ENCODE data around the gene FAM149B1.

FAM149B1 gene

DNA sequence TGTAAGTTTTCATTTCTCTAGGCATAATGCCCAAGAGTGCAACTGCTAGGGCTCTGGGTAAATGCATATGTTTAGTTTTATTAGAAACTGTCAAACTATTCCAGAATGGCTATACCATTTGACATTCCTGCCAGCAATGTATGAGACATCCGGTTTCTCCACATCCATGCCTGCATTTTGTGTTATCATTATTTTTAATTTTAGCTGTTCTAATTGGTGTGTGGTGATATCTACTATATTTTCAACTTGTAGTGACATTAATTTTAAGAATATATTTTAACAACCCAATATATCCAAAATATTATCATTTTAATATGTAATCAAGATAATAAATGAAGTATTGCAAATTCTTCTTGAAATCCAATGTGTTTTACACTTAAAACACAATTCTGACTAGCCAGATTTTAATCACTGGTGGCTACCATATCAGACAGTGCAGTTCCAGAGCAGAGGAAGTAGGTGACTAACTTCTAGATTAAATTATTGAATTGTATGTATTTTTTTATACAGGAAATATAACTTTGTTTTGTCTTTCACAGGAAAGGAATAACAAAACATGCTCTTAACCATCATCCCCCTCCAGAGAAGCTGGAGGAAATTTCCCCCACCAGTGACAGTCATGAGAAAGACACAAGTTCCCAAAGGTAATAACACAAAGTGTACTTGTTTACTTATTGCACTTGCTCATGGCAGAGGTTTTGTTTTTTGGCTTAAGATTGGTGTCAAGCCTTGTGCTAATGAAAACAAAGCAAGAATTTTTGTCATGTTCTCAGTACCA, 6.4 kb downstream of the FAM149B1 start:
- no peak for DNase-seq (ENCODE audit: low read depth)

DNA sequence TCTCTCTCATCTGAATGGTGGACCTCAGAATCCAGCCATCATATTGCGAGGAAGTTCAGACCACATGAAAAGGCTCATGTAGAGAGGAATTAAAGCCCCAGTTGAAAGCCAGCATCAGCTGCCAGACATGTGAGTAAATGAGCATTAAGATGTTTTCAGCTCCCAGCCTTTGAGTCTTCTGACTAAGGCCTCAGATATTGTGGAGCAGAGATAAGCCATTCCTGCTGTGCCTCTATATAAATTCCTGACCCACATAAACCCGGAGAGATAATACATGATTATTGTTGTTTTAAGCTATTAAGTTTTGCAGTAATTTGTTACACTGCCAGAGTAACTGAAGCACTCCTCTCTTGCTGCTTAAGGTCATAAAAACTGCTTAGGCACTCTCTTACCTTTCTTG, 14.6 kb downstream of the FAM149B1 start:
- no peak for DNase-seq (ENCODE audit: low read depth)

DNA sequence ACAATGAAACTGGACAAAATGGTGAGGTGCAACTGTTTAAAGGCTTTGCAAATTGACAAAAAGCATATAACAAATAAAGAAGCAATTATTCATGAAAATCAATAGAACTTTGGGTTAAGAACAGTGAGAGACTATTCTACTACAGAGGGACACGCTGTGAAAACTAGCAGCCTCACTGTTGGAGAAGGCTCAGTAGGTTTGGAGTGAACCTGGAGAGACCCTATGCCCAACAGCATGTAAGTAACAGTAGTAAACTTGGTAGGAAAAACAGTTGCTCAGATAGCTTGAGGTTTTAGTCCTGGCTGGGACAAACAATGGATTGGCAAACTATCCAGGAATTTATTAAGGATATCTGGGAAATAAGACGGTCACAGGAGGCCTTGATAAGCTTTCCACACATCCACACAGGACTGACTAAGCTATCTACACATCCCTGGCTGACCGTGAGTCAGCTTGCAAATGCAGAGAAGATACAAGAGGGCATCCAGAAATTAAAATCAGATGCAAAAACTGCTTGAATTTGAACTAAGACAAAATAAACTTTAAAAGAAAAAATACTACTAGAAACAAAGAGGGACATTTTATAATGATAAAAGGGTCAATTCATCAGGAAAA, 15.9 kb downstream of the FAM149B1 start:
- DNase-seq (ENCODE audit: low read depth): no peak

DNA sequence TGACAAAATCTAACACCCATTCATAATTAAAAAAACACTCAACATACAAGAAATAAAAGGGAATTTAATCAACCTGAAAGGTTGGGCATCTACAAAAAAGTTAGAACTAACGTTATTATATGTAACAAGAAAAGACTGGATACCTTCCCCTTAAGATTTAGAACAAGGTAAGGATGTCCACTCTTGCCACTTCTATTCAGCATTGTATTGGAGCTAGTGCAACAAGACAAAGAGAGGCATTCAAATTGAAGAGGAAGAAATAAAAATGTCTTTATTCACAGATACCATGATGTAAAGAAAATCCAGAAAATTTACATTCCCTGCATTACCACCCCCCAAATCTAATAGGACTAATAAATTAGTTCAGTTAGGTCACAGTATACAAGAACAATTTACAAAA, 18.3 kb downstream of the FAM149B1 start:
- no peak for DNase-seq (ENCODE audit: low read depth)

DNA sequence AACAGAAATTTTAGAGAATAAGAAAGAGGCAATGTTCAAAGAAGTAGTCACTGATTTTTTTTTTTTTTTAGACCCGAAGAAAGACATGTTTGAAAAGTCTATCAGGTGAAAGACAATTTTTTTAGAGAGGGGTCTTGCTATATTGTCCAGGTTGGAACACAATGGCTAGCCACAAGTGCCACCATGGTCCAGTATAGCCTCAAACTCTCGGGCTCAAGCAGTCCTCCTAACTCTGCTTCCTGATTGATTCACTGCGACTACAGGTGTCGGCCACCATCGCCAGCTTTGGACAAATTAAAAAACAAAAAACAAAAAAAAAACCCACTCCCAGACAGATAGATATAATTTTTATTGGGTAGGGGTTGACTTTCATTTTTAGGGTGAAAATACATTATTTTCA, 22.3 kb downstream of the FAM149B1 start:
- no peak for DNase-seq (ENCODE audit: low read depth)

GRCh38 chr10:73205081-73205480, 37.2 kb downstream of the FAM149B1 start:
- DNase-seq (ENCODE audit: low read depth): no peak

GRCh38 chr10:73205890-73206289, 38.0 kb downstream of the FAM149B1 start:
- no peak for DNase-seq (ENCODE audit: low read depth)

GRCh38 chr10:73206385-73206784, 38.5 kb downstream of the FAM149B1 start:
- DNase-seq (ENCODE audit: low read depth): no peak

DNA sequence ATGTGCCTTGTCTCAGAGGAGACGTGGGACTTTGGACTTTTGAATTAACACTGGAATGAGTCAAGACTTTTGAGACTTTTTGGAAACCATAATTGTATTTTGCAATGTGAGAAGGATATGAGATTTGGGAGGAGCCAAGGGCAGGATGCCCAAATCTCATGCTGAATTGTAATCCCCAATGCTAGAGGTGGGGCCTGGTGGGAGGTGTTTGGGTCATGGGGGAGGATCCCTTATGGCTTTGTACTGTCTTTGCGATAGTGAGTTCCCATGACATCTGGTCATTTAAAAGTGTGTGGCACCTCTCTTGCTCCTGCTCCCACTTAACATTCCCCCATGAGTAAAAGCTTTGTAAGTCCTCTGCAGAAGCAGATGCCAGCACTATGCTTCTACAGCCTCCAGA, 40.0 kb downstream of the FAM149B1 start:
- no peak for DNase-seq (ENCODE audit: low read depth)

GRCh38 chr10:73209705-73210104, 41.8 kb downstream of the FAM149B1 start:
- no peak for DNase-seq (ENCODE audit: low read depth)

DNA sequence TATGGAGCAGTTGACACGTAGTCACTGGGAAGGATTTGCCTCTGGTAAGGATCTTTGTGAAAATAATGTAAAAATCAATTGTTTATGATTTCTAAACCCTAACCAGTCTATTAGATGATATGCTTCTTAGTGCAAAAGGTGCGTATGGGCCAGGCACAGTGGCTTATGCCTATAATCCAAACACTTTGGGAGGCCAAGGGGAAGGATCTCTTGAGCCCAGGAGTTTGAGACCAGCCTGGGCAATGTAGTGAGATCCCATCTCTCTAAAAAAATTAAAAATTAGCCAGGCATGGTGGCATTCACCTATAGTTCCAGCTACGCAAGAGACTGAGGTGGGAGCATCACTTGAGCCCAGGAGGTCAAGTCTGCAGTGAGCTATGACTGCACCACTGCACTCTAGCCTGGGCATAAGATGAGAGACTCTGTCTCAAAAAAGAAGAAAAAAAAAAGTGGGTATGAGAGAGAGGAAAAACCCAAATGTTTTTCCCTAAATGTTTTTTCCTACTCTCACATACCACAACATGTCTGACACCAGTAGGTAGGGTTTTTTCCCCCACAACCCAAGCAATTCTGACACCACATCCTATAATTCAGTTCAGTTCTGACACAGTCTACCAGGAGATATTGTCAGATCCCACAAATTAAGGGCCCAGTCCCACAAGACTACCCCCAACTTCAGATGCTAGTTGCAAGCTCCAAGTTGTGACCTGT, 42.6 kb downstream of the FAM149B1 start:
- no peak for DNase-seq (ENCODE audit: low read depth)

DNA sequence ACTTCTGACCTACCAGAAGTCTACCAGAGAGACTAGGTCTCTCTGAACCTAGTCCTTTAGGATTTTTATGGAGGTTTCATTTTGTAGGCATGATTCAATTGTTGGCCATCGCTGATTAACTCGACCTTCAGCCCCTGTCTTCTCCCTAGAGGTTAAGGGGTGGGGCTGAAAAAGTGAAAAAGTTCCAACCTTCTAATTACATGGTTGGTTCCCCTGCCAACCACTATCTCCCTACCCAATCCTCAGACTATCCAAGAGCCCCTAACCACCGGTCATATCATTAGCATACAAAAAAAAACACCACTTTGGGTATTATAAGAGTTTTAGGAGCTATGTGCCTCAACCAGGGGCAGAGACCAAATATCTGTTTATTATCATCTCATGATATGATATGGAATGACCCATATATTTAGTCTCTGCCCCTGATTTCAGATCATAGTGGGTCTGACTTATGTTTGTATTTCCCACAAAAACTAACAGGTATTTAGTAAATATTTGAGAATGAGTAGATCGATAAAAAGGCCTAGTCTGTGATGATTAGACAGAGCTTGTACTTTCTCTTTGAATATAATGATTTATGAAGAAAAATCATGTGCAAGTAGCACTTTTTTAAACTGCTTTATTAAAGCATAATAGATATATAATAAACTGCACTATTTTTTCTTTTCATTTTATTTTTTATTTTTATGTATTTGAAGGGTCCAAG, 43.3 kb downstream of the FAM149B1 start:
- no peak for DNase-seq (ENCODE audit: low read depth)

DNA sequence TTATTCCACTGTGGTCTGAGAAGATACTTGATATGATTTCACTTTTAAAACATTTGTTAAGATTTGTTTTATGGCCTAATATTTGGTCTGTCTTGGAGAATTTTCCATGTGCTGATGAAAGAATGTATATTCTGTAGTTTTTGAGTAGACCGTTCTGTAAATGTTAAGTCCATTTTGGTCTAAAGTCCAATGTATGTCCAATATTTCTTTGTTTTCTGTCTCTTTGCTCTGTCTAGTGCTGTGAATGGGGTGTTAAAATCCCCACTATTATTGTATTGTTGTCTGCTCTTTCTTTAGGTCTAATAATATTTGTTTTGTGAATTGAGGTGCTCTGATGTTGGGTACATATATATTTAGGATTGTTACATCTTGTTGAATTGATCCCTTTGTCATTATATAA, 47.8 kb downstream of the FAM149B1 start:
- no peak for DNase-seq (ENCODE audit: low read depth)

- no peak for DNase-seq (ENCODE audit: low read depth)
These were observed 49.7 kb downstream of the FAM149B1 start for GRCh38 chr10:73217628-73218027.

DNA sequence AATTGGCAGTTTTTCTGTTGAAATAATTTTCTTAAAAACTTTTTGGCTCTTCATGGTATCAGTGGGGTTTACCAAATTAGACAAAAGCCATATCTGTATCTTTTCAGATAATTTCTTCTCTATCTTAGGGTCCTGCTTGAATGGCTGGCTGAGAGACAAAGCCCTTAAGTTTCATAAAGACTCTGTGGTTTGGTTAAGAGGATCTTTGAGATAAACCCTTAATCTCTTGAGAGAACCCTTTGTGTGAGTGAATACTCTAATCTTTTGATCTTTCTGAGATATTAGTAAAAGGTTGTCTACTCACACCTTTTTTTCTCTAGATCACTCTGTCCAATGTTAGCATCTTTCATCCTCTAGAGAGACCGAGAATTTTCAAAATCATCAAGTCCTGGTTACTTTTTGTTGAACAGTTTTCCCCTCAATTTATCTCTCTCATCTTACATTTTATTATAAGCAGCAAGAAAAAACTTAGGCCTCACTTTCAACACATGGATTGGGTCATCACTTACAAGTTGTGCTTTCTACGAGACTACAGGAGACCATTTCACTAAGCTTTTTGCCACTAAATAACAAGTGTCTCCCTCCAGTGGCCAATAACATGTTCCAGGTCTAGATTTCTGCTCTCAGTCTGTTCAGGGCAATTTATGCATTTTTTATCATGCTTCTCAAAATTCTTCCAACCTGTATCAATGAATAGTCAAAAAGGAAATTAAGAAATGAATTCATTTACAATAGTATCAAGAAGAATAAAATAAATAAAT, 50.7 kb downstream of the FAM149B1 start:
- no peak for DNase-seq (ENCODE audit: low read depth)

GRCh38 chr10:73219384-73219783, 51.5 kb downstream of the FAM149B1 start:
- DNase-seq (ENCODE audit: low read depth): no peak

DNA sequence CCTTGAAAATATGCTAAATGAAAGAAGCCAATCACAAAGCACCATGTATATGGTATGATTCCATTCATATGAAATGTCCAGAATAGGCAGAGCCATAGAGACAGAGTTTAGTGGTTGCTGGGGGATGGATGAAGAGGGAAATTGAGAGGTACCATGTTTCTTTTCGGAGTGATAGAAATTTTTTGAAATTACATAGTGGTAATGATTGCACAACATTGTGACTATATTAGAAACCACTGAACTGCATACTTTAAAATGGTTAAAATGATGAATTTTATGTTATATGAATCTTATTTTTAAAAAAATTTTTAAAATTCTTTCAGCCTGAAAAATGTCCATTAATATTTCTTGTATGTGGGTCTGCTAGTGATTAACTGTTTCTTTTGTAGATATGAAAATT, 53.1 kb downstream of the FAM149B1 start:
- no peak for DNase-seq (ENCODE audit: low read depth)

DNA sequence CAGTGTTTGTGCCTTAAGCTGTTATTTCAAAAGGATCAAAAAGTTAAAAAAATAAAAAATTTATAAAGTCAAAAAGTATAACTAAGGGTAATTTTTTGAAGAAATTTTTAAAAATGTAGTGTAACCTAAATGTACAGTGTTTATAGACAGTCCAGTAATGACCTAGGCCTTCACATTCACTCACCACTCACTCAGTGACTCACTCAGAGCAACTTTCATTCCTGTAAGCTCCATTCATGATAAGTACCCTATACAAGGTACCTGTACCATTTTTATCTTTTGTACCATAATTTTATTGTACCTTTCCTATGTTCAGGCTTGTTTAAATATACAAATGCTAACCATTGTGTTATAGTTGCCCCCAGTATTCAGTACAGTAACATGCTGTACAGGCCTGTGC, 57.6 kb downstream of the FAM149B1 start:
- DNase-seq (ENCODE audit: low read depth): no peak

GRCh38 chr10:73226663-73227062, 58.7 kb downstream of the FAM149B1 start:
- no peak for DNase-seq (ENCODE audit: low read depth)

DNA sequence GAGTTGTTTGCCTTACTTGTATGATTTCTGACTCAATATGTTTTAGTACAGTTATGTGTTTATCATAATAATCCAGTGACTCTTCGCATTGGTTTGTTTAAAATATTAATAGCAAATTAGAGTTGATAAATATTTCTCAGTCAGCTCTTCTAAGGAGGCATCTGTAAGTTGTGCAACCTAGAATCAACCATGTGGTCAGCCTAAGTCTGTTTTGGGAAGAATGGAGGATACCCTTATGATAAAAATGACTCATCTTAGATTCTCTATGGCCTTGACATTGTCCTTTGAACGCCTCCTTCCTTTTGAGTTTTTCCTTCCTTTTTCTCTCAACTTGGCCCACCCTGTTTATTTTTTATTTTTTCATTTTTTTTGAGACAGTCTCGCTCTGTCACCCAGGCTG, 60.3 kb downstream of the FAM149B1 start:
- no peak for DNase-seq (ENCODE audit: low read depth)

- no peak for DNase-seq (ENCODE audit: low read depth)
These were observed 61.6 kb downstream of the FAM149B1 start for GRCh38 chr10:73229567-73229966.

GRCh38 chr10:73232887-73233286, 65.0 kb downstream of the FAM149B1 start:
- DNase-seq (ENCODE audit: low read depth): no peak
